HCT116 (cell line): Measurements from ENCODE around the gene FLNA. TPM values are rescaled to one million over a fixed set of nuclear protein-coding genes. Genes with fewer than 3 reads are reported as not detected.

Source experiments
- ATAC-seq: fragments of 200-7000 bp; cut with Tn5 transposase; 2 replicates; pipeline ENCODE4 v1.9.1; 2020; ENCODE audit warnings: mild to moderate bottlenecking, moderate library complexity
- BruUV-seq: library from RNA; stranded (reverse); fragments of 400-500 nt; replicated peaks from 2 replicates; lab custom pipeline; 2021; lab: Mats Ljungman, UMichigan
- CTCF ChIA-PET: fragments of 300-600 bp; sonication (Branson Sonifier 250); formaldehyde crosslinking; loops from one replicate; lab custom pipeline; 2021; ENCODE audit warnings: antibody characterized with exemption; lab: Charles Lee
- POLR2A ChIA-PET: fragments of 300-600, 350-600 bp; sonication (Branson Sonifier 250); formaldehyde crosslinking; loops from one replicate; lab custom pipeline; 2021; ENCODE audit warnings: antibody characterized with exemption; lab: Charles Lee
- RAD21 ChIA-PET, 2 experiments: fragments of 300-600 bp; sonication (Branson Sonifier 250); formaldehyde crosslinking; loops; one replicate each; lab custom pipeline; 2023; ENCODE audit warnings: low total read pairs in 2 of 2; ENCODE audit not compliant: uncharacterized antibody in 2 of 2, unreplicated experiment in 2 of 2, low non-redundant PET in 1 of 2; lab: Charles Lee
- DNase-seq: peaks from one replicate; pipeline ENCODE4 v3.0.0-alpha.2; 2010; ENCODE audit warnings: low read depth, low spot score
- H2AFZ ChIP-seq: fragments of 200-600 bp; shearing (Covaris generic), sonication (generic); 2 replicates; pipeline ENCODE4 v1.6.1; 2017; ENCODE audit warnings: low read depth, mixed run types, mixed read lengths, antibody characterized with exemption, low read length; ENCODE audit not compliant: poor library complexity, severe bottlenecking
- H3K27ac ChIP-seq: 2 replicates; pipeline ENCODE4 v1.5.1; 2012; ENCODE audit warnings: low read depth, low read length
- H3K27me3 ChIP-seq: fragments of 200-600 bp; sonication (generic); 2 replicates; pipeline ENCODE4 v1.6.1; 2016; ENCODE audit warnings: mixed run types, low read length, mixed read lengths; ENCODE audit not compliant: insufficient read depth
- H3K36me3 ChIP-seq, 2 experiments: fragments of 200-500 bp in 1 of 2; fragments of 200-600 bp in 1 of 2; sonication (Bioruptor generic) in 1 of 2; sonication (generic) in 1 of 2; 2 replicates each; pipeline versions ENCODE4 v1.5.1 to v1.6.1; 2014 to 2016; ENCODE audit warnings: low read length in 2 of 2, inconsistent platforms in 1 of 2, mixed read lengths in 1 of 2, mixed run types in 1 of 2; ENCODE audit not compliant: insufficient read depth in 2 of 2, control insufficient read depth in 1 of 2
- H3K4me1 ChIP-seq, 2 experiments: fragments of 200-600 bp in 1 of 2; sonication (generic) in 1 of 2; 2 replicates each; pipeline versions ENCODE4 v1.5.1 to v1.6.1; 2012 to 2017; ENCODE audit warnings: low read length in 2 of 2, inconsistent platforms in 1 of 2, mild to moderate bottlenecking in 1 of 2, mixed read lengths in 1 of 2, mixed run types in 1 of 2, moderate library complexity in 1 of 2; ENCODE audit not compliant: insufficient read depth in 2 of 2, control insufficient read depth in 1 of 2
- H3K4me2 ChIP-seq: fragments of 200-600 bp; sonication (generic); 2 replicates; pipeline ENCODE4 v1.6.1; 2017; ENCODE audit warnings: mixed run types, low read length, mixed read lengths
- H3K4me3 ChIP-seq, 2 experiments: fragments of 200-600 bp in 1 of 2; sonication (generic) in 1 of 2; replicated peaks in 1 of 2; 2 replicates each; pipeline ENCODE4 v1.5.1; 2011 to 2016; ENCODE audit warnings: low read length in 2 of 2, control low read depth in 1 of 2, low read depth in 1 of 2, mild to moderate bottlenecking in 1 of 2, mixed read lengths in 1 of 2, mixed run types in 1 of 2
- H3K79me2 ChIP-seq: fragments of 200-600 bp; sonication (generic); 2 replicates; pipeline ENCODE4 v1.6.1; 2017; ENCODE audit warnings: mild to moderate bottlenecking, mixed run types, low read length, moderate library complexity, mixed read lengths; ENCODE audit not compliant: insufficient read depth
- H3K9ac ChIP-seq: fragments of 200-600 bp; sonication (generic); 2 replicates; pipeline ENCODE4 v1.6.1; 2016; ENCODE audit warnings: low read length, mixed read lengths
- H3K9me2 ChIP-seq: fragments of 200-600 bp; sonication (generic), shearing (Covaris generic); 2 replicates; pipeline ENCODE4 v1.6.1; 2017; ENCODE audit warnings: mixed run types, mild to moderate bottlenecking, moderate library complexity; ENCODE audit not compliant: insufficient read depth
- H3K9me3 ChIP-seq, 2 experiments: fragments of 200-500 bp in 1 of 2; fragments of 200-600 bp in 1 of 2; sonication (Bioruptor generic) in 1 of 2; sonication (generic) in 1 of 2; 2 replicates each; pipeline ENCODE4 v1.6.1; 2014 to 2017; ENCODE audit warnings: low read length in 2 of 2, mixed read lengths in 2 of 2, inconsistent platforms in 1 of 2, low read depth in 1 of 2, mild to moderate bottlenecking in 1 of 2, mixed run types in 1 of 2, moderate library complexity in 1 of 2; ENCODE audit not compliant: control insufficient read depth in 1 of 2, insufficient read depth in 1 of 2
- H4K20me1 ChIP-seq: fragments of 200-600 bp; sonication (generic), shearing (Covaris generic); 2 replicates; pipeline ENCODE4 v1.6.1; 2017; ENCODE audit warnings: mixed run types, mild to moderate bottlenecking, moderate library complexity; ENCODE audit not compliant: insufficient read depth
- ATF3 ChIP-seq: IDR thresholded peaks from 2 replicates; pipeline ENCODE4 v1.6.1; 2012
- CEBPB ChIP-seq: IDR thresholded peaks from 2 replicates; pipeline ENCODE4 v1.6.1; 2012; ENCODE audit warnings: low read depth
- EGR1 ChIP-seq: IDR thresholded peaks from 2 replicates; pipeline ENCODE4 v1.6.1; 2012; ENCODE audit warnings: low read depth
- ELF1 ChIP-seq: IDR thresholded peaks from 2 replicates; pipeline ENCODE4 v1.6.1; 2012; ENCODE audit warnings: low read depth, borderline replicate concordance
- EZH2 ChIP-seq: fragments of 200-600 bp; sonication (generic); IDR thresholded peaks from 2 replicates; pipeline ENCODE4 v1.6.1; 2017; ENCODE audit warnings: antibody characterized with exemption, mixed run types
- FOSL1 ChIP-seq: IDR thresholded peaks from 2 replicates; pipeline ENCODE4 v1.6.1; 2012; ENCODE audit warnings: low read depth
- JUND ChIP-seq: IDR thresholded peaks from 2 replicates; pipeline ENCODE4 v1.6.1; 2012
- POLR2A ChIP-seq: IDR thresholded peaks from 2 replicates; pipeline ENCODE4 v1.7.0; 2011; ENCODE audit warnings: borderline replicate concordance; ENCODE audit not compliant: insufficient read depth, insufficient read length; ENCODE audit errors: extremely low read depth
- POLR2AphosphoS5 ChIP-seq: IDR thresholded peaks from 2 replicates; pipeline ENCODE4 v1.6.1; 2011; ENCODE audit warnings: mild to moderate bottlenecking, low read depth, low read length, moderate library complexity
- RAD21 ChIP-seq: IDR thresholded peaks from 2 replicates; pipeline ENCODE4 v1.6.1; 2012; ENCODE audit warnings: low read depth, mild to moderate bottlenecking
- REST ChIP-seq: IDR thresholded peaks from 2 replicates; pipeline ENCODE4 v1.6.1; 2012; ENCODE audit warnings: low read depth
- SIN3A ChIP-seq: IDR thresholded peaks from 2 replicates; pipeline ENCODE4 v1.6.1; 2012; ENCODE audit warnings: low read depth
- SP1 ChIP-seq: IDR thresholded peaks from 2 replicates; pipeline ENCODE4 v1.6.1; 2012; ENCODE audit warnings: low read depth
- SRF ChIP-seq: IDR thresholded peaks from 2 replicates; pipeline ENCODE4 v1.6.1; 2012; ENCODE audit warnings: low read depth
- YY1 ChIP-seq: IDR thresholded peaks from 2 replicates; pipeline ENCODE4 v1.6.1; 2011; ENCODE audit warnings: low read length, low read depth, moderate library complexity, mild to moderate bottlenecking; ENCODE audit not compliant: insufficient replicate concordance; ENCODE audit errors: extremely low read depth
- ZNF274 ChIP-seq: fragments of 200-500 bp; sonication (Bioruptor generic); IDR thresholded peaks from 2 replicates; pipeline ENCODE4 v1.6.1; 2014; ENCODE audit warnings: mild to moderate bottlenecking, low read depth, low read length, inconsistent platforms
- intact Hi-C: fragments of 100-400 bp; cut with micrococcal nuclease; formaldehyde crosslinking; loops from 2 replicates; pipeline ENCODE4 v1.10.0; 2022
- total RNA-seq: library from RNA; stranded (reverse); gene quantifications from one replicate; pipeline ENCODE4 v1.2.1, GENCODE V29; 2021; ENCODE audit not compliant: unreplicated experiment
- TF ChIP-seq, protein P1 (sequence below): IDR thresholded peaks from 2 replicates; pipeline ENCODE4 v1.6.1; 2012
- TF ChIP-seq, protein P2 (sequence below), 3 experiments: fragments of 200-600 bp in 1 of 3; sonication (generic) in 1 of 3; IDR thresholded peaks in 2 of 3; conservative IDR thresholded peaks in 1 of 3; 2 replicates each; pipeline ENCODE4 v1.5.1; 2012 to 2017; ENCODE audit warnings: low read depth in 2 of 3, low read length in 2 of 3, antibody characterized with exemption in 1 of 3, borderline replicate concordance in 1 of 3, control low read depth in 1 of 3, mild to moderate bottlenecking in 1 of 3, mixed read lengths in 1 of 3, mixed run types in 1 of 3, moderate library complexity in 1 of 3; ENCODE audit not compliant: insufficient read depth in 1 of 3

Gene FLNA
- total RNA-seq, 1 experiment from 2014 or later: 546 TPM

DNA sequence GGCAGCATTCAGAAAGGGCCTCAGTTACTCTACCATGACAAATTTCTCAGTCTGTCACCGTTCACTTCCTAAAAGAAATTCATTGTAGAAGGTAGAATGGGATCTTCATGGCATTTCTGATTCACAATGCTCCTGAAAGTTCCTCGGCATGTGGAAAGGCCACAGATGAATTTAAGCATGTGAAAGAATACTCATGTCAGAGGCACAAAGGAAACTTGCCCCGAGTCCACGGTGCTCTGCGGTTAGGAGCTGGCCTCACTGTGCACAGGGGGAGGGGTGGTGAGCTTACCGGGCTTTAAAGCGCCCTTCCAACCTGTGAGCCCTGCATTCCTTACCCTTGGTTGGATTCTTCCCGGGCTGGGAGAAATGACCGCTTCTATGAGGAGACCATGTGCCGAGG, 69.6 kb downstream of the FLNA start:
- TF ChIP-seq EGR1 (no peak), POLR2AphosphoS5 (no peak), RAD21 (no peak), EZH2 (no peak), YY1 (no peak), JUND (no peak), ZNF274 (no peak), POLR2A (no peak), CEBPB (no peak), SIN3A (no peak), SRF (no peak), ATF3 (no peak), REST (no peak), SP1 (no peak), ELF1 (no peak), FOSL1 (no peak)
- TF ChIP-seq, protein P1, sequence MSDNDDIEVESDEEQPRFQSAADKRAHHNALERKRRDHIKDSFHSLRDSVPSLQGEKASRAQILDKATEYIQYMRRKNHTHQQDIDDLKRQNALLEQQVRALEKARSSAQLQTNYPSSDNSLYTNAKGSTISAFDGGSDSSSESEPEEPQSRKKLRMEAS: no peak
- TF ChIP-seq, protein P2, sequence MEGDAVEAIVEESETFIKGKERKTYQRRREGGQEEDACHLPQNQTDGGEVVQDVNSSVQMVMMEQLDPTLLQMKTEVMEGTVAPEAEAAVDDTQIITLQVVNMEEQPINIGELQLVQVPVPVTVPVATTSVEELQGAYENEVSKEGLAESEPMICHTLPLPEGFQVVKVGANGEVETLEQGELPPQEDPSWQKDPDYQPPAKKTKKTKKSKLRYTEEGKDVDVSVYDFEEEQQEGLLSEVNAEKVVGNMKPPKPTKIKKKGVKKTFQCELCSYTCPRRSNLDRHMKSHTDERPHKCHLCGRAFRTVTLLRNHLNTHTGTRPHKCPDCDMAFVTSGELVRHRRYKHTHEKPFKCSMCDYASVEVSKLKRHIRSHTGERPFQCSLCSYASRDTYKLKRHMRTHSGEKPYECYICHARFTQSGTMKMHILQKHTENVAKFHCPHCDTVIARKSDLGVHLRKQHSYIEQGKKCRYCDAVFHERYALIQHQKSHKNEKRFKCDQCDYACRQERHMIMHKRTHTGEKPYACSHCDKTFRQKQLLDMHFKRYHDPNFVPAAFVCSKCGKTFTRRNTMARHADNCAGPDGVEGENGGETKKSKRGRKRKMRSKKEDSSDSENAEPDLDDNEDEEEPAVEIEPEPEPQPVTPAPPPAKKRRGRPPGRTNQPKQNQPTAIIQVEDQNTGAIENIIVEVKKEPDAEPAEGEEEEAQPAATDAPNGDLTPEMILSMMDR (IDR thresholded peaks at IDR 0.05 in 2 of 3, conservative IDR thresholded peaks at IDR 0.05 in 1 of 3; ENCODE audit: borderline replicate concordance in 1 of 3, insufficient read depth in 1 of 3, low read depth in 2 of 3, low read length in 2 of 3): no peak
- ChIA-PET RAD21 (no interaction called here), POLR2A (no interaction called here), CTCF (no interaction called here)
- no peaks in the 10 kb centered on the region for H4K20me1 ChIP-seq
- H3K4me2 ChIP-seq: no peak overlapping the region
- BruUV-seq: no TSS peak
- DNase-seq (no peak), ATAC-seq (no peak)
- H3K9me2 ChIP-seq: no peaks in the 10 kb centered on the region
- intact Hi-C loops: no loop called here
- no peak overlapping the region for H3K9ac ChIP-seq
- H3K4me3 ChIP-seq: no peak overlapping the region
- no peaks in the 10 kb centered on the region for H3K27me3 ChIP-seq
- no peaks in the 10 kb centered on the region for H3K36me3 ChIP-seq
- H3K79me2 ChIP-seq: no peaks in the 10 kb centered on the region
- 0 out of 4 replicates have a peak, but pooled peaks cover 0 to 4% of the 10 kb centered on the region in 2 experiments for H3K4me1 ChIP-seq
- H3K27ac ChIP-seq: no peak overlapping the region
- no peaks in the 10 kb centered on the region for H3K9me3 ChIP-seq
- H2AFZ ChIP-seq: no peak overlapping the region
